GM18498 (cell line): ENCODE measurements around the gene PSAP.
A peak's percentile ranks its signal among the peaks of the same experiment; 100 is the strongest.

Experiments
- ATAC-seq: cut with Tn5 transposase; IDR thresholded peaks from one replicate; pipeline ENCODE4 v1.9.1; 2021; ENCODE audit warnings: mild to moderate bottlenecking, moderate library complexity; ENCODE audit not compliant: unreplicated experiment

Gene PSAP

GRCh38 chr10:71788954-71789353 is 62.1 kb downstream of the PSAP start:
- no peak for ATAC-seq

- no peak for ATAC-seq
Measured at GRCh38 chr10:71784679-71785272, 66.3 kb downstream of the PSAP start.

GRCh38 chr10:71783917-71784678 is 67.0 kb downstream of the PSAP start:
- ATAC-seq: no peak

- ATAC-seq: no peak
Measured at GRCh38 chr10:71782917-71783490, 68.0 kb downstream of the PSAP start.

- ATAC-seq: no peak
Measured at GRCh38 chr10:71782221-71782916, 68.7 kb downstream of the PSAP start.

GRCh38 chr10:71780719-71781118 is 70.3 kb downstream of the PSAP start:
- ATAC-seq: no peak

GRCh38 chr10:71780156-71780555 is 70.9 kb downstream of the PSAP start:
- ATAC-seq: no peak

GRCh38 chr10:71779641-71780040 is 71.4 kb downstream of the PSAP start:
- ATAC-seq: no peak

GRCh38 chr10:71778071-71778825 is 72.8 kb downstream of the PSAP start:
- ATAC-seq: no peak

GRCh38 chr10:71777213-71777985 is 73.7 kb downstream of the PSAP start:
- ATAC-seq: no peak

- no peak for ATAC-seq
Measured at GRCh38 chr10:71776481-71776925, 74.5 kb downstream of the PSAP start.

GRCh38 chr10:71774916-71775702 is 75.9 kb downstream of the PSAP start:
- ATAC-seq: no peak

GRCh38 chr10:71773221-71773971 is 77.7 kb downstream of the PSAP start, which contains the start of gene VSIR:
TSS of gene VSIR (minus strand) at chr10:71773520. CDS start at chr10:71773439, 81 bp downstream.
- ATAC-seq: peak; percentile 64

GRCh38 chr10:71772832-71773220 is 78.2 kb downstream of the PSAP start:
- peak; percentile 6 for ATAC-seq

GRCh38 chr10:71771821-71772617 is 79.0 kb downstream of the PSAP start:
- no peak for ATAC-seq

- ATAC-seq: no peak
Measured at GRCh38 chr10:71771204-71771603, 79.8 kb downstream of the PSAP start.

GRCh38 chr10:71770789-71771188 is 80.3 kb downstream of the PSAP start:
- ATAC-seq: no peak

GRCh38 chr10:71770255-71770654 is 80.8 kb downstream of the PSAP start:
- ATAC-seq: no peak
